HFF-Myc (cell line): ENCODE data around the gene GORASP1.

ENCODE experiments used
- DNase-seq: peaks from one replicate; pipeline ENCODE4 v3.0.0-alpha.2; 2011; ENCODE audit warnings: low read depth; ENCODE audit errors: extremely low read depth
- H3K4me3 ChIP-seq: replicated peaks from 2 replicates; pipeline ENCODE4 v1.5.1; 2011; ENCODE audit warnings: low read depth, mild to moderate bottlenecking, control low read depth, low read length
- CTCF ChIP-seq: IDR thresholded peaks from 2 replicates; pipeline ENCODE4 v1.5.1; 2012; ENCODE audit warnings: mild to moderate bottlenecking, low read depth, low read length, control low read depth; ENCODE audit errors: missing control alignments

The GORASP1 gene

DNA sequence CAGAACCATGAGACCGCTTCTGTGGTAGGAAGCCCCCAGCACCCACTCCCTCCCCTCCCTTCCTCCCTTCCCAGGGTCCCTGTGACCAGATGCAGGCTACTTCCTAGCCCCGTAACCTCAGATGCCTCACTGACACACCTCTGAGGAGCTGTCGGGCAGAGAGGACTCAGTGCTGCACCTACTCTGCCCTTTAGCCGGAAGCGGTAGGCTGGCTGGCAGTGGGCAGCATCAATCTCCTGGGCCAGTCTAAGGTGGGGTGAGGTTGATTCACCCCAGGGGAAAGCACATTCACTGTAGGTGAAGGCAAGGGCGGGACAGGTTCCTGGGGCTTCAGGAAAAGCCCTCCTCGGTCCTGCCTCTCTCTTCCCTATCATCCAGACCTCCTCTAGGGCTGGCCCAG lies 26.9 kb upstream of the GORASP1 start:
- no peak for TF ChIP-seq CTCF
- no peak for DNase-seq
- no peak overlapping the region for H3K4me3 ChIP-seq

- no peak for TF ChIP-seq CTCF
- H3K4me3 ChIP-seq, result no peak overlapping the region
- no peak for DNase-seq
These were observed 26.4 kb upstream of the GORASP1 start for GRCh38 chr3:39133822-39134221.

GRCh38 chr3:39133093-39133490 lies 25.7 kb upstream of the GORASP1 start:
- no peak for DNase-seq
- no peak for TF ChIP-seq CTCF
- no peak overlapping the region for H3K4me3 ChIP-seq

DNA sequence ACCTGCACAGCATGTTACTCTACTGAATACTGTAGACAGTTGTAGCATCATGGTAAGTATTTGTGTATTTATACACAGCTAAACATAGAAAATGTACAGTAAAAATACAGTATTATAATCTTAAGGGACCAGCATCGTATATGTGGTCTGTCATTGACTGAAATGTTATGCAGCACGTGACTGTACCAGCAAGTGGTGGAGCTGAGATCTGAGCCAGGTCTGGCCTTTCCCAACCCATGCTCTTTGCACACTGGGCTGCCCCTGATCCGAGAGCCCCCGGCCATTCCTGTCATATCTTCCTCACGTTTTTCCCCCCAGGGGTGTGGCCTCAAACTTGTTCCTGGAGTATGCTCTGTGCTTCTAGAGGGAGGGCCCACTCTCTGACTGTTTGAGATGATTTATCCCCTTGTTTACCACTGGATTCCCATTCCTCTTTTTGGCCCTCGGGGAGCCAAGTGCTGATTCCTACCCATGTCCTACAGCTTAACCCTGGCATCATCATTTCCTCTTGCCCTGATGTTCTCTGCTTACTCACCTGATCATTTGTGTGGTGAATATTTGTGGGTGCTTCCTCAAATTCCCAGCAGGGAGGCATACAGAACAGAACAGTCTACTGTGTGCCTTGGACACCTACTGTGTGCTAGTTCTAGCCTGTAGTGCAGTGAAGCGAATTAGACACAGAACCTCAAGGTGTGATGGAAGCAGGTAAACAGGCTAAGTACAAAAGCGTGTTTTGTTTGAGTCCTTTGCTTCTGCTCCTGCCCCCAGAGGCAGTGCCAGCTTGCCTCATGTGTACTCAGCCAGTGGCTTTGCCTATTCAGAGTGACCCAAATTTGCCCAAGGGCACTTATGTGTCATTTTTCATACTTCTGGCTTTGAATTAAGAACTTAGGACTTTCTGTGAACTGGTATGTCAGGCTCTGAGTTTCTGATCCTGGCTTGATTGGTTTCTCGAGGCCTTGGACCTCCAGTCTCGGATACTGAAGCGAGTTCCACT lies 25.0 kb upstream of the GORASP1 start:
- DNase-seq, result no peak
- H3K4me3 ChIP-seq, result no peak overlapping the region
- TF ChIP-seq CTCF, result no peak

GRCh38 chr3:39130693-39131265 lies 23.4 kb upstream of the GORASP1 start:
- DNase-seq, result no peak
- no peak for TF ChIP-seq CTCF
- H3K4me3 ChIP-seq, result no peak overlapping the region

DNA sequence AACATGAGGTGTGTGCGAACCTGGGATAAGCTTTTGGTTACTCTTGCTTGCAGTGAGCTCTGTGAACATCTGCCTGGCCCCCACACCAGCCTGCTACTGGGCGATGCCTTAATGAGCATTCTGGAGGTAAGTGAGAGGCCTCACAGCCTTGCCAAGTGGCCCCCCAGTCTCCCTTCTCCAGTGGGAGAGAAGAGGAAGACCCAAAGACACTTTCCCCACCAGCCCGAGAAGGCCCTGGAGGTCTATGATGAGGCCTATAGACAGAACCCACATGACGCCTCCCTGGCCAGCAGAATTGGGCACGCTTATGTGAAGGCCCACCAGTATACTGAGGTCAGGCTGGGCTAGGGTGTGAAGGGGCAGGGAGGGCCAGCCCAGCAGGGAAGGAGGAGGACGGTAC lies 22.6 kb upstream of the GORASP1 start:
- no peak overlapping the region for H3K4me3 ChIP-seq
- TF ChIP-seq CTCF, result no peak
- no peak for DNase-seq
